SU-DHL-6 (cell line): ENCODE measurements around the gene AIMP1.

Experiments
- EZH2phosphoT487 ChIP-seq: fragments of 200-600 bp; sonication (generic), shearing (Covaris generic); conservative IDR thresholded peaks from 2 replicates; pipeline ENCODE4 v1.6.1; 2018; ENCODE audit warnings: mild to moderate bottlenecking, antibody characterized with exemption, low read length, moderate library complexity, mixed read lengths
- TF ChIP-seq, protein P1 (sequence below): fragments of 200-600 bp; sonication (generic); IDR thresholded peaks from one replicate; pipeline ENCODE4 v1.5.1; 2017; ENCODE audit warnings: antibody characterized with exemption, mild to moderate bottlenecking, low read length, moderate library complexity; ENCODE audit not compliant: insufficient read depth, poor library complexity, severe bottlenecking

DNA sequence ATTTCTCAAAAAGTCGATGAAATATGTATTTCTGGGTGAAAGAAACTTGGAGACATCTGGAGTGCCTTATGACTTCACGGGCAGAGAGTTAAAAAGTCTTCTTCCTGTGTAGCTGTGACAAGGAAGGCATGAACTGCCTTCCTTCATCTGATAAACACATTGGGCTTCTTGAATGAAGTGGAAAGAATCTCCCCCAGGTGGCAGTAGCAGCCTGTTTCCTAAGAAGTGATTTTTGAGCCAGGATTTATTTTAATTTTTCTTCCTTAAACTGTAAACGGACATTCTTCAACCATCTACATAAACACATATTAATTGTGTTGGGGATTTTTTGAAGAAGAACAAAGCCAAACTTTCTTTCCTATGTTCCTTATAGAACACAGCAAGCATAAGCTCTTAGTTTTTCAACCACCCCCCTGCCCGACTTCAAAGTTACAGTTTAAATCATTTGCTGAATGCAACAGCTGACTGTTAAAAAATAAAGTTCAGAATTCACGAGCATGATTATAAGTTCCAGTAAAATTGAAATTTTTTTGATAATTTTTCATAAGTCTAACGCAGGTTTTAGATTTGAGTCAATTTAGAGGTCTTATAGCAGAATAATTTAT lies 53.2 kb downstream of the AIMP1 start:
- TF ChIP-seq, protein P1, sequence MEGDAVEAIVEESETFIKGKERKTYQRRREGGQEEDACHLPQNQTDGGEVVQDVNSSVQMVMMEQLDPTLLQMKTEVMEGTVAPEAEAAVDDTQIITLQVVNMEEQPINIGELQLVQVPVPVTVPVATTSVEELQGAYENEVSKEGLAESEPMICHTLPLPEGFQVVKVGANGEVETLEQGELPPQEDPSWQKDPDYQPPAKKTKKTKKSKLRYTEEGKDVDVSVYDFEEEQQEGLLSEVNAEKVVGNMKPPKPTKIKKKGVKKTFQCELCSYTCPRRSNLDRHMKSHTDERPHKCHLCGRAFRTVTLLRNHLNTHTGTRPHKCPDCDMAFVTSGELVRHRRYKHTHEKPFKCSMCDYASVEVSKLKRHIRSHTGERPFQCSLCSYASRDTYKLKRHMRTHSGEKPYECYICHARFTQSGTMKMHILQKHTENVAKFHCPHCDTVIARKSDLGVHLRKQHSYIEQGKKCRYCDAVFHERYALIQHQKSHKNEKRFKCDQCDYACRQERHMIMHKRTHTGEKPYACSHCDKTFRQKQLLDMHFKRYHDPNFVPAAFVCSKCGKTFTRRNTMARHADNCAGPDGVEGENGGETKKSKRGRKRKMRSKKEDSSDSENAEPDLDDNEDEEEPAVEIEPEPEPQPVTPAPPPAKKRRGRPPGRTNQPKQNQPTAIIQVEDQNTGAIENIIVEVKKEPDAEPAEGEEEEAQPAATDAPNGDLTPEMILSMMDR: no peak
- TF ChIP-seq EZH2phosphoT487: no peak
